ENCODE results near the gene ACTR1A. TPM values are rescaled to one million over a fixed set of nuclear protein-coding genes. Genes with fewer than 3 reads are reported as not detected.

Gene ACTR1A
- total and polyA plus RNA-seq, 10 donors, result 25.5 to 90.8 (median 66.8) TPM

- intact Hi-C loops (cut with DNase I; ENCODE audit: low total_unique reads), result no loop called here
- Histone ChIP-seq H3K27me3 (replicated peaks in 1 of 7) (no peaks in the 10 kb centered on the region), H3K4me1 (peaks cover 0 to 3% (median 0%) of the 10 kb centered on the region in 6 donors), H3K36me3 (peaks cover 0 to 79% (median 20%) of the 10 kb centered on the region in 6 donors), H3K4me3 (no peak overlapping the region), H3K9me3 (no peaks in the 10 kb centered on the region), H3K27ac (no peak overlapping the region)
- DNase-seq, result peak; percentile 9
- TF ChIP-seq POLR2A (IDR thresholded peaks at IDR 0.05), result no peak
- no peak for TF ChIP-seq POLR2AphosphoS5 (IDR thresholded peaks at IDR 0.05)
- 90 to 96% (median 94%) methylated on average over 3 of the region's 3 CpGs for WGBS, 5 donors
These were observed 15.0 kb upstream of the ACTR1A start for GRCh38 chr10:102517553-102517952.

GRCh38 chr10:102515724-102516123 is 13.2 kb upstream of the ACTR1A start:
- intact Hi-C loops (cut with DNase I; ENCODE audit: low total_unique reads), result no loop called here
- H3K27me3 ChIP-seq (replicated peaks in 1 of 7), result no peaks in the 10 kb centered on the region
- WGBS, 5 donors, result 90 to 98% (median 93%) methylated on average over 3 of the region's 3 CpGs
- no peak overlapping the region for H3K4me3 ChIP-seq
- H3K4me1 ChIP-seq, result peaks cover 10 to 18% (median 13%) of the 10 kb centered on the region in 6 donors
- TF ChIP-seq CTCF (IDR thresholded peaks at IDR 0.05 in 8 of 11, conservative IDR thresholded peaks at IDR 0.05 in 3 of 11), result no peak
- TF ChIP-seq POLR2AphosphoS5 (IDR thresholded peaks at IDR 0.05), result no peak
- no peak for TF ChIP-seq POLR2A (IDR thresholded peaks at IDR 0.05)
- H3K36me3 ChIP-seq, result peaks cover 0 to 88% (median 25%) of the 10 kb centered on the region in 6 donors
- H3K27ac ChIP-seq, result no peak overlapping the region
- H3K9me3 ChIP-seq, result no peaks in the 10 kb centered on the region
- peak; percentile 21 for DNase-seq

GRCh38 chr10:102514487-102515311 is 12.2 kb upstream of the ACTR1A start:
- Histone ChIP-seq H3K27me3 (replicated peaks in 1 of 7) (no peaks in the 10 kb centered on the region), H3K36me3 (peaks cover 0 to 97% (median 31%) of the 10 kb centered on the region in 6 donors), H3K27ac (no peak overlapping the region), H3K9me3 (no peaks in the 10 kb centered on the region), H3K4me3 (no peak overlapping the region), H3K4me1 (peaks cover 10 to 23% (median 15%) of the 10 kb centered on the region in 6 donors)
- peak; percentile 48 for DNase-seq
- intact Hi-C loops (cut with DNase I; ENCODE audit: low total_unique reads), result no loop called here
- 91 to 95% (median 94%) methylated on average over 9 to 12 of the region's 12 CpGs for WGBS, 5 donors
- TF ChIP-seq POLR2AphosphoS5 (IDR thresholded peaks at IDR 0.05) (no peak), POLR2A (IDR thresholded peaks at IDR 0.05) (no peak), CTCF (IDR thresholded peaks at IDR 0.05 in 8 of 11, conservative IDR thresholded peaks at IDR 0.05 in 3 of 11) (no peak)

GRCh38 chr10:102511583-102512274 is 9.2 kb upstream of the ACTR1A start:
- Histone ChIP-seq H3K4me1 (peaks cover 10 to 52% (median 28%) of the 10 kb centered on the region in 6 donors), H3K27me3 (replicated peaks in 1 of 7) (no peaks in the 10 kb centered on the region), H3K27ac (peak overlapping the region in 5 of 8 donors; percentile 40 to 75 (median 60)), H3K4me3 (no peak overlapping the region), H3K36me3 (peaks cover 0 to 90% (median 36%) of the 10 kb centered on the region in 6 donors), H3K9me3 (no peaks in the 10 kb centered on the region)
- DNase-seq, result peak; percentile 64
- intact Hi-C loops (cut with DNase I; ENCODE audit: low total_unique reads), result no loop called here
- WGBS, 5 donors, result 49 to 65% (median 53%) methylated on average over 6 of the region's 6 CpGs
- TF ChIP-seq POLR2A (IDR thresholded peaks at IDR 0.05), result no peak
- TF ChIP-seq CTCF (IDR thresholded peaks at IDR 0.05 in 8 of 11, conservative IDR thresholded peaks at IDR 0.05 in 3 of 11), result no peak
- TF ChIP-seq POLR2AphosphoS5 (IDR thresholded peaks at IDR 0.05), result peak in 1 of 3 donors; percentile 16

All from spleen (tissue), 11 donors.